HFF-Myc (cell line): ENCODE data around the gene ACTC1.
"Not testable (repeated sequence)": the region's sequence is repeated elsewhere in the genome, so short reads cannot be mapped to it uniquely, and the experiment has no call there.

Experiments
- DNase-seq: peaks from one replicate; pipeline ENCODE4 v3.0.0-alpha.2; 2011; ENCODE audit warnings: low read depth; ENCODE audit errors: extremely low read depth
- H3K4me3 ChIP-seq: replicated peaks from 2 replicates; pipeline ENCODE4 v1.5.1; 2011; ENCODE audit warnings: low read depth, mild to moderate bottlenecking, control low read depth, low read length
- TF ChIP-seq, protein P1 (sequence below): IDR thresholded peaks from 2 replicates; pipeline ENCODE4 v1.5.1; 2012; ENCODE audit warnings: mild to moderate bottlenecking, low read depth, low read length, control low read depth; ENCODE audit errors: missing control alignments

The ACTC1 gene

DNA sequence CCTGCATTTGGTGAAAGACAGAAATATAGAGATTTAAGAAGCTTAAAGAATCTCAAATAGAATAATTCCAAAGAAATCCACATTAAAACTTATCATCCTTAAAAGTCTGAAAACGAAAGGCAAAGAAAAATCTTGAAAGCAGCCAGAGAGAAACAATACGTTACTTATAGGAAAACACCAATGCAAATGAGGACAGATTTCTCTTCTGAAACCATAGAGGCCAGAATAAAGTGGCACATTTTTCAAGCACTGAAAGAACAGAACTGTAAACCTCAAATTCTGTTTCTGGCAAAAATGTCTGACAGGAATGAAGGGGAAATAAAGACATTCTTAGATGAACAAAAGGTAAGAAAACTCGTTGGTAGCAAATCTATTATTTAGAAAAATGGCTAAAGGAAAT is 13.8 kb upstream of the ACTC1 start:
- no peak for DNase-seq
- H3K4me3 ChIP-seq = no peak overlapping the region
- TF ChIP-seq, protein P1, sequence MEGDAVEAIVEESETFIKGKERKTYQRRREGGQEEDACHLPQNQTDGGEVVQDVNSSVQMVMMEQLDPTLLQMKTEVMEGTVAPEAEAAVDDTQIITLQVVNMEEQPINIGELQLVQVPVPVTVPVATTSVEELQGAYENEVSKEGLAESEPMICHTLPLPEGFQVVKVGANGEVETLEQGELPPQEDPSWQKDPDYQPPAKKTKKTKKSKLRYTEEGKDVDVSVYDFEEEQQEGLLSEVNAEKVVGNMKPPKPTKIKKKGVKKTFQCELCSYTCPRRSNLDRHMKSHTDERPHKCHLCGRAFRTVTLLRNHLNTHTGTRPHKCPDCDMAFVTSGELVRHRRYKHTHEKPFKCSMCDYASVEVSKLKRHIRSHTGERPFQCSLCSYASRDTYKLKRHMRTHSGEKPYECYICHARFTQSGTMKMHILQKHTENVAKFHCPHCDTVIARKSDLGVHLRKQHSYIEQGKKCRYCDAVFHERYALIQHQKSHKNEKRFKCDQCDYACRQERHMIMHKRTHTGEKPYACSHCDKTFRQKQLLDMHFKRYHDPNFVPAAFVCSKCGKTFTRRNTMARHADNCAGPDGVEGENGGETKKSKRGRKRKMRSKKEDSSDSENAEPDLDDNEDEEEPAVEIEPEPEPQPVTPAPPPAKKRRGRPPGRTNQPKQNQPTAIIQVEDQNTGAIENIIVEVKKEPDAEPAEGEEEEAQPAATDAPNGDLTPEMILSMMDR = no peak

DNA sequence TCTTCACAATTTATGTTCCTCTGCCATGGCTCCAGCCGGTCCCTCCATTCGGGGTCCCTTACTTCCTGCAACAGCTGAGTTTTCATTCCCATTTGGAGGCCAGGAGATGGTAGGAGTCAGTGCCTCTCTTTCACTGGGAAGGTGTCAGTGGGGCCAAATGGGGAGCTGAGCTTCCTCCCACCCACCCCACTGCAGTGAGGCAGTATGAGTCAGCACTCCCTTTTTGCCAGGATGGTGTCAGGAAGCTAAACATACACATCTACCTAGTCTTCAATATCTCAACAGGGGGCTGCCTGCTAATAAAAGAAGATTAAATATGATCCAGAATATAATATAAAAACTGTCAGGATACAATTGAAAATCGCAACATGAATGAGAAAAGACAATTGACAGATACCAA is 12.7 kb upstream of the ACTC1 start:
- H3K4me3 ChIP-seq = no peak overlapping the region
- TF ChIP-seq, protein P1 = no peak
- DNase-seq = no peak

DNA sequence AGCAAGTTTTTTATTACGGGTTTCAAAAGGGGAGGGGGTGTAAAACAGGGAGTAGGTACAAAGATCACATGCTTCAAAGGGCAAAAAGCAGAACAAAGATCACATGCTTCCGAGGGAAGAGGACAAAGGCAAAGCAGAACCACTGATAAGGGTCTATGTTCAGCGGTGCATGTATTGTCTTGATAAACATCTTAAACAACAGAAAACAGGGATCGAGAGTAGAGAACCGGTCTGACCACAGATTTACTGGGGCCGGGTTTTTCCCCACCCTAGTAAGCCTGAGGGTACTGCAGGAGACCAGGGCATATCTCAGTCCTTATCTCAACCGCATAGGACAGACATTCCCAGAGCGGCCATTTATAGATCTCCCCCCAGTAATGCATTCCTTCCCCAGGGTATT is 11.9 kb upstream of the ACTC1 start:
- DNase-seq, H3K4me3 ChIP-seq: not testable (repeated sequence)

DNA sequence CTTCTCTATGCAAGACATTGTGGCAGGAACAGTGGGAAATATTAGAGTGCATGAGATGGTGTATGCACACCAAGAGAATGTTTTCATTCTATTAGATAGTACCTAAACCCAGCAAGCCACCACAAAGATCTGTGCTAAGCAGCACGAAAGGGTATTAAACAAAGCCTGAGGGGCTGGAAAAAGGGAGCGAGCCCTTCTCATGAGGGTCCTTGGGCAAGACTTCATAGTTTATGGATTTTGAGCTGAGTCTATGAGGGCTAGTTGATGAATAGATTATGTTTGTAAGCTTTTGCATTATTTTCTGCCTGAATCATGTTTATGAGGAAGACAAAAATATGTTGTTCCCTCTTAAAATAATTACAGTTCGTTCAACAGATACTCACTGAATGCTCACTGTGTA is 9.4 kb upstream of the ACTC1 start:
- no peak for DNase-seq
- TF ChIP-seq, protein P1 = no peak
- no peak overlapping the region for H3K4me3 ChIP-seq

DNA sequence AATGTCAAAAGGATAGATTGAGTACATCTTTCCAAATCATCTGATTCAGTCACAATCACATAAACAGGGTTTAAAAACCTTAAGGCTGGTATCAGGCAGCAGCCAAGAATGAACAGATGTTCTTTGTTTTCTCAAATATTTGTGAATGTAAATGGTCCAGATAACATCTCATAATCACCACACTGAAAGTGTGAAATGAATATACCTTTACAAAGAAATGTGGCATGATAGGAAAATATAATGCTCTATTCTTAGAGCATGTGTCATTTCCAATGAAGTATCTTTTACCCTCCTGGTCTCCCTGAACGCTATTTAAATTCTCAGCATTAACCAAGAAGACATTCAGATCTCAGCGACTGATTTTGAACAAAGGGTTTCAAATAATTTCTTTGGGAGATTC is 8.8 kb upstream of the ACTC1 start:
- TF ChIP-seq, protein P1 = no peak
- no peak for DNase-seq
- H3K4me3 ChIP-seq = no peak overlapping the region

DNA sequence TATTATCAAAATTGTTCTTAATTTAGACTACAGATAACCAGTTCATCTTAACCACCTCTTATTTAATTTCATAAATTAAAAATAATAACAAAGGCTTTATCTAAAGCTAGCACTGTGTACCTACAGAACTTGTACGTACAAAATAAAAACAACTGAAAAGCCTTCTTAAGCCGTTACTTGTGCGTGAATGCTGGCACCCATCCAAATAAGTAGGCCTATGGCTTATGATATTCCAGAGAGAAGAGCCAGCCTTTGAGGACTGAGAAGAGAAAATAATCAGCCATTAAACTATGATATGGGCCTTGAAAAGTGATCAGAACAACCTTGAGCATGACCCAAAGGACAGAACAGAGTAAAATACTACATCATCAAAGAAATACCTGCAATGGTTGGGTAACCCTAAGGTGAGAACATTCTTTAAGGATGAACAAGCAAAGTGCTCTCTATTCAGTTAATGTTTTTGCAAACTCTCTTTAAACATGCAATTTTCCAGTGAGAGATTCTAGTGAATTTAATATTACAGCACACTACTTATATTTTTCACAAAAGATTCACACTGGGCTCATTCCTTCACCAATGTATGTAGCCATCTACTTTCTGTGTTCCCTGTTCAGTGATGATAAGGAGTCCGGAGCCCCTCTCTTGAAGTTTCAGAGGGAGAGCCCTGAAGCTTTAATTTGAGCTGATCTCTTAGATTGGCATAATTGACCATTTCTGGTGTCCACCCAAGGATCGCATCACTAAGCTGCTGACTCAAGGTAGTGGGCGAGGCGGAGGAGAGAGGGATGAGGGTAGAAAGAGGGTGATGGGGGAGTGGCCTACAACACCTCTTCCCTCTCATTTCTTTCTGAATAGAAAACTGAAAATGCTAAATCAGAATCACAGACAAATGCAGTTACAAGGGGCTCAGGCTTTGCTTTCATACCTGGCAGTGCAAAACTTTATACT is 7.7 kb upstream of the ACTC1 start:
- TF ChIP-seq, protein P1 = no peak
- DNase-seq = no peak

DNA sequence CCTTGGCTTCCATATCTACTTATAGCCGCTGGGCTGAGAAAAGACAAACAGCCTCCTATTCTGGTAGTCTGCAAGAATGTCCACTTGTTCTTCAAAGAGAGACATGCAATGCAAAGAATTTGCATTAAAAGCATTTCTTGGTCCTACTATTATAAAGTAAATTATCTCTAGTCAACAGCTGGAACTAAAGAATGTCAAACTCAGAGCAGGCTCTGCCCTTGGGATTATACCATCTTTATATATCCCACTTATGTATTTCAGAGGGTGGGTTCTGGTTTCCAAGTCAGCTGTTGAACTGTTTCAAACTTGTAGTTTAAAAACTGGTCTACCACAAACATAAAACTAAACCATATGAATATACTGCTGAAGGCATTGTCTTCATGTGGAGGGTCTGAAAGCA is 7.0 kb upstream of the ACTC1 start:
- DNase-seq = no peak
- TF ChIP-seq, protein P1 = no peak
- no peak overlapping the region for H3K4me3 ChIP-seq

More for the DNA sequence above, 7.7 kb upstream of the ACTC1 start:
- no peak overlapping the region for H3K4me3 ChIP-seq
